Right lobe of liver (tissue), 4 donors: ENCODE data around the gene ISG15.

ENCODE experiments used
- CTCF ChIP-seq, 4 donors: fragments of 200-600 bp in 3 of 4; fragments of 450-650 bp in 1 of 4; IDR thresholded peaks; one replicate each; pipeline versions ENCODE4 v1.5.1 to v1.8.0; 2016 to 2022; ENCODE audit warnings: antibody characterized with exemption in 4 of 4, mild to moderate bottlenecking in 2 of 4
- POLR2A ChIP-seq: fragments of 450-650 bp; IDR thresholded peaks from one replicate; pipeline ENCODE4 v1.6.1; 2017; ENCODE audit warnings: antibody characterized with exemption, mild to moderate bottlenecking
- donor health status: DM: no; HTN: no; CAD: no.
- donor health status: DM: no; HTN: no; CAD: no.
- donor health status: DM: no; HTN: yes; CAD: no.

GRCh38 chr1:975365-975764 lies 37.9 kb upstream of the ISG15 start:
- TF ChIP-seq CTCF (IDR thresholded peaks at IDR 0.05) (no peak), POLR2A (no peak)
